PC-3 (cell line): Measurements from ENCODE around the gene BGLAP. TPM values are rescaled to one million over a fixed set of nuclear protein-coding genes. Genes with fewer than 3 reads are reported as not detected.

Source experiments
- ATAC-seq: fragments of 200-7000 bp; cut with Tn5 transposase; 2 replicates; pipeline ENCODE4 v1.9.1; 2020; ENCODE audit warnings: mild to moderate bottlenecking, moderate library complexity
- BruUV-seq: library from RNA; stranded (reverse); fragments of 400-500 nt; replicated peaks from 2 replicates; lab custom pipeline; 2021; lab: Mats Ljungman, UMichigan
- CTCF ChIA-PET: fragments of 300-600 bp; sonication (Branson Sonifier 250); formaldehyde crosslinking; loops from one replicate; lab custom pipeline; 2022; ENCODE audit warnings: antibody characterized with exemption; lab: Charles Lee
- POLR2A ChIA-PET: fragments of 300-600 bp; sonication (Branson Sonifier 250); formaldehyde crosslinking; loops from one replicate; lab custom pipeline; 2022; ENCODE audit warnings: antibody characterized with exemption; ENCODE audit not compliant: unreplicated experiment; lab: Charles Lee
- DNase-seq: peaks from one replicate; pipeline ENCODE4 v3.0.0-alpha.2; 2015
- H2AFZ ChIP-seq: fragments of 300-600 bp; sonication (generic); 2 replicates; pipeline ENCODE4 v1.6.0; 2016; ENCODE audit warnings: antibody characterized with exemption, low read length
- H3F3A ChIP-seq: fragments of 300-600 bp; sonication (generic); one replicate; pipeline ENCODE4 v1.6.0; 2017; ENCODE audit warnings: antibody characterized with exemption, low read length, control low read depth, mild to moderate bottlenecking; ENCODE audit not compliant: unreplicated experiment
- H3K27ac ChIP-seq: fragments of 300-600 bp; sonication (generic); 2 replicates; pipeline ENCODE4 v1.5.1; 2016; ENCODE audit warnings: mild to moderate bottlenecking, low read length
- H3K27me3 ChIP-seq: fragments of 300-600 bp; sonication (generic); 2 replicates; pipeline ENCODE4 v1.6.1; 2016; ENCODE audit warnings: low read length, mixed read lengths
- H3K36me3 ChIP-seq: fragments of 300-600 bp; sonication (generic); 2 replicates; pipeline ENCODE4 v1.6.1; 2016; ENCODE audit warnings: low read depth, mixed run types, low read length, mixed read lengths
- H3K4me1 ChIP-seq: fragments of 300-600 bp; sonication (generic); 2 replicates; pipeline ENCODE4 v1.5.1; 2016; ENCODE audit warnings: low read length; ENCODE audit not compliant: insufficient read depth
- H3K4me2 ChIP-seq: fragments of 300-600 bp; sonication (generic); 2 replicates; pipeline ENCODE4 v1.6.0; 2016; ENCODE audit warnings: low read length
- H3K4me3 ChIP-seq: fragments of 300-600 bp; sonication (generic); 2 replicates; pipeline ENCODE4 v1.5.1; 2016; ENCODE audit warnings: mild to moderate bottlenecking, low read length, mixed read lengths
- H3K79me2 ChIP-seq: fragments of 300-600 bp; sonication (generic); 2 replicates; pipeline ENCODE4 v1.6.1; 2017; ENCODE audit warnings: low read length, mixed read lengths
- H3K9ac ChIP-seq: fragments of 300-600 bp; sonication (generic); 2 replicates; pipeline ENCODE4 v1.6.0; 2016; ENCODE audit warnings: mild to moderate bottlenecking, low read length
- H3K9me2 ChIP-seq: fragments of 300-600 bp; sonication (generic); replicated peaks from 2 replicates; pipeline ENCODE4 v1.6.1; 2016; ENCODE audit warnings: mixed run types, low read length, mixed read lengths
- H3K9me3 ChIP-seq: fragments of 300-600 bp; sonication (generic); 2 replicates; pipeline ENCODE4 v1.6.1; 2016; ENCODE audit warnings: low read length, mixed read lengths
- H4K20me1 ChIP-seq: fragments of 300-600 bp; sonication (generic); 2 replicates; pipeline ENCODE4 v1.6.1; 2016; ENCODE audit warnings: low read length, mixed read lengths
- CTCF ChIP-seq: fragments of 300-600 bp; sonication (generic); conservative IDR thresholded peaks from 2 replicates; pipeline ENCODE4 v1.5.1; 2017; ENCODE audit warnings: antibody characterized with exemption, low read depth, mild to moderate bottlenecking, low read length
- EZH2 ChIP-seq: fragments of 300-600 bp; sonication (generic); IDR thresholded peaks from one replicate; pipeline ENCODE4 v1.6.1; 2017; ENCODE audit warnings: antibody characterized with exemption, mild to moderate bottlenecking, low read length; ENCODE audit not compliant: unreplicated experiment
- EZH2phosphoT487 ChIP-seq: fragments of 300-600 bp; sonication (generic); IDR thresholded peaks from 2 replicates; pipeline ENCODE4 v1.6.1; 2018; ENCODE audit warnings: mild to moderate bottlenecking, antibody characterized with exemption, low read length, borderline replicate concordance
- intact Hi-C: fragments of 100-400 bp; cut with micrococcal nuclease; formaldehyde crosslinking; loops from 2 replicates; pipeline ENCODE4 v1.9.0; 2023
- total RNA-seq: library from RNA; depleted of rRNA; stranded (reverse); fragments of >200 nt; gene quantifications from 2 replicates; pipeline ENCODE4 v1.2.3, GENCODE V29; 2014

Gene BGLAP
- total RNA-seq, 1 experiment from 2014 or later: 2.5 TPM

GRCh38 chr1:156244712-156245111 is 2.7 kb downstream of the BGLAP start:
- Histone ChIP-seq H3F3A (no peaks in the 10 kb centered on the region), H3K9me3 (no peaks in the 10 kb centered on the region), H3K9ac (no peak overlapping the region), H3K27ac (no peak overlapping the region), H3K79me2 (no peaks in the 10 kb centered on the region), H2AFZ (no peak overlapping the region), H4K20me1 (no peaks in the 10 kb centered on the region), H3K4me1 (peaks cover 15% of the 10 kb centered on the region), H3K36me3 (peaks cover 12% of the 10 kb centered on the region; the same call in 1 of the 2 replicates), H3K27me3 (no peaks in the 10 kb centered on the region), H3K4me3 (no peak overlapping the region), H3K4me2 (no peak overlapping the region), H3K9me2 (no peaks in the 10 kb centered on the region)
- ATAC-seq (no peak), DNase-seq (no peak)
- TF ChIP-seq CTCF (no peak), EZH2phosphoT487 (no peak), EZH2 (no peak)
- ChIA-PET POLR2A (no interaction called here), CTCF (no interaction called here)
- no TSS peak for BruUV-seq
- intact Hi-C loops: no loop called here

- H3K9ac ChIP-seq: no peak overlapping the region
- H3K36me3 ChIP-seq: peaks cover 16% of the 10 kb centered on the region
- intact Hi-C loops: no loop called here
- BruUV-seq: no TSS peak
- ChIA-PET POLR2A (interaction anchor here (0.6 kb wide), 2 partner anchors 71 to 242 kb away, joined by 3 read pairs; no protein-coding TSS in a partner anchor), CTCF (no interaction called here)
- no peaks in the 10 kb centered on the region for H3F3A ChIP-seq
- no peak overlapping the region for H3K4me3 ChIP-seq
- TF ChIP-seq EZH2phosphoT487: no peak
- no peak for TF ChIP-seq CTCF
- TF ChIP-seq EZH2: no peak
- H3K4me1 ChIP-seq: peaks cover 15% of the 10 kb centered on the region
- no peaks in the 10 kb centered on the region for H3K9me2 ChIP-seq
- H4K20me1 ChIP-seq: no peaks in the 10 kb centered on the region
- H3K27ac ChIP-seq: no peak overlapping the region
- no peak for ATAC-seq
- H2AFZ ChIP-seq: no peak overlapping the region
- no peaks in the 10 kb centered on the region for H3K27me3 ChIP-seq
- no peaks in the 10 kb centered on the region for H3K9me3 ChIP-seq
- H3K4me2 ChIP-seq: no peak overlapping the region
- DNase-seq: no peak
- no peaks in the 10 kb centered on the region for H3K79me2 ChIP-seq
Measured at GRCh38 chr1:156245451-156246232, 3.7 kb downstream of the BGLAP start.

GRCh38 chr1:156246241-156246780 is 4.3 kb downstream of the BGLAP start:
- DNase-seq (no peak), ATAC-seq (no peak)
- no peaks in the 10 kb centered on the region for H4K20me1 ChIP-seq
- CTCF ChIA-PET: no interaction called here
- H3K9me2 ChIP-seq: no peaks in the 10 kb centered on the region
- no peaks in the 10 kb centered on the region for H3K9me3 ChIP-seq
- no peaks in the 10 kb centered on the region for H3F3A ChIP-seq
- H3K36me3 ChIP-seq: peaks cover 23% of the 10 kb centered on the region
- intact Hi-C loops: no loop called here
- H2AFZ ChIP-seq: no peak overlapping the region
- POLR2A ChIA-PET: interaction anchor here (0.6 kb wide), 2 partner anchors 71 to 243 kb away, joined by 3 read pairs; no protein-coding TSS in a partner anchor
- H3K27me3 ChIP-seq: no peaks in the 10 kb centered on the region
- H3K27ac ChIP-seq: no peak overlapping the region
- no peak overlapping the region for H3K4me3 ChIP-seq
- no peaks in the 10 kb centered on the region for H3K79me2 ChIP-seq
- TF ChIP-seq CTCF (no peak), EZH2phosphoT487 (no peak), EZH2 (no peak)
- H3K4me2 ChIP-seq: no peak overlapping the region
- peaks cover 9% of the 10 kb centered on the region for H3K4me1 ChIP-seq
- H3K9ac ChIP-seq: no peak overlapping the region
- no TSS peak for BruUV-seq
